ENCODE results near the gene CYLD.

DNA sequence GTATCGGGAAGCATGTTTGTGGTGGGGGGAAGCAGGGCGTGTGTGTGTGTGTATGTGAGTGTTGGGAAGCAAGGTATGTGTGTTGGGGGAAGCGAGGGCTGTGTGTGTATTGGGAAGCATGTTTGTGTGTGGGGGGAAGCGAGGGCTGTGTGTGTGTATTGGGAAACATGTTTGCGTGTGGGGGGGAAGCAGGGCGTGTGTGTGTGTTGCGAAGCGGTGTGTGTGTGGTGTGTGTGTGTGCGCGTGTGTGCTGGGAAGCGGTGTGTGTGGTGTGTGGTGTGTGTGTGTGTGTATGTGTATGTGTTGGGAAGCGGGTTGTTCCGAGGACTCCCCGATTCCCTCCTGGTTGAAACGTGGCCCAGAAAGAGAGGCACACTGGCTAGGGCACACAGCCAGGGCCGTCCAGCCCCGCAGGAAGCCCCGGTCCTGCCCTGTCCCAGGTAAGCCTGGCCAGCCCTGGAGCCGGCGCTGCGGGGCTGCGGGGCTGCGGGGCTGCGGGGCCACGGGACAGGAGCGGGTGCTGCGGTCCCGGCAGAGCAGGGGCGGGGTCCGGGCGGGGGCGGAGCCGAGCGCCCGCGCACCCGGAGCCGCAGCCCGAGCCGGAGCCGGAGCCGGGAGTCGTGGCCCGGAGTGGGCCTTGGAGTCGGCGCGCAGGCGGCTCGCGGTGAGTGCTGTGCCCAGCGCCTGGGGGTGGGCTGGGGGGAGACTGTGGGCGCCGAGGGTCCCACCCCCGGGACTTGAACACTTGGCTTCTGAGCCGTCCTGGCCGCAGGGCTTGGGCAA lies 48.7 kb upstream of the CYLD start, which contains the start of gene NOD2:
- TF ChIP-seq EZH2 (IDR thresholded peaks at IDR 0.05; ENCODE audit: borderline replicate concordance, low read depth, low read length, severe bottlenecking) (no peak), POLR2A (IDR thresholded peaks at IDR 0.05; ENCODE audit: low read depth, low read length) (no peak)
- TF ChIP-seq, protein P1, sequence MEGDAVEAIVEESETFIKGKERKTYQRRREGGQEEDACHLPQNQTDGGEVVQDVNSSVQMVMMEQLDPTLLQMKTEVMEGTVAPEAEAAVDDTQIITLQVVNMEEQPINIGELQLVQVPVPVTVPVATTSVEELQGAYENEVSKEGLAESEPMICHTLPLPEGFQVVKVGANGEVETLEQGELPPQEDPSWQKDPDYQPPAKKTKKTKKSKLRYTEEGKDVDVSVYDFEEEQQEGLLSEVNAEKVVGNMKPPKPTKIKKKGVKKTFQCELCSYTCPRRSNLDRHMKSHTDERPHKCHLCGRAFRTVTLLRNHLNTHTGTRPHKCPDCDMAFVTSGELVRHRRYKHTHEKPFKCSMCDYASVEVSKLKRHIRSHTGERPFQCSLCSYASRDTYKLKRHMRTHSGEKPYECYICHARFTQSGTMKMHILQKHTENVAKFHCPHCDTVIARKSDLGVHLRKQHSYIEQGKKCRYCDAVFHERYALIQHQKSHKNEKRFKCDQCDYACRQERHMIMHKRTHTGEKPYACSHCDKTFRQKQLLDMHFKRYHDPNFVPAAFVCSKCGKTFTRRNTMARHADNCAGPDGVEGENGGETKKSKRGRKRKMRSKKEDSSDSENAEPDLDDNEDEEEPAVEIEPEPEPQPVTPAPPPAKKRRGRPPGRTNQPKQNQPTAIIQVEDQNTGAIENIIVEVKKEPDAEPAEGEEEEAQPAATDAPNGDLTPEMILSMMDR (IDR thresholded peaks at IDR 0.05; ENCODE audit: extremely low read depth in 1 of 2, insufficient read depth in 1 of 2, low read depth in 1 of 2, low read length in 2 of 2), result no peak

Data from endothelial cell of umbilical vein (primary cell).